Adipose tissue (tissue), 3 donors: ENCODE measurements around the gene MAPK14. TPM values are rescaled to one million over a fixed set of nuclear protein-coding genes. Genes with fewer than 3 reads are reported as not detected.

Experiments
- H3K27ac ChIP-seq: one replicate; pipeline ENCODE4 v1.5.1; 2013; ENCODE audit warnings: low read depth, low read length
- WGBS, 3 donors: extraction: QIAGEN DNeasy Blood & Tissue Kit; methylation state at CpG; one replicate each; pipeline ENCODE4 v1.1.7; 2013; 5-methylcytosine and 5-hydroxymethylcytosine counted together
- polyA plus RNA-seq, 3 donors: library from polyadenylated mRNA; stranded (reverse); fragments of 200-250 nt; gene quantifications; one replicate each; pipeline ENCODE4 v1.2.3, GENCODE V29; 2013
- donor health status: healthy with polysubstance abuse.
- donor health status: Bipolar disorder and iron deficiency.
- donor health status: healthy.

MAPK14 gene
- polyA plus RNA-seq, 3 donors, result 12.6 to 32.2 (median 31.1) TPM

DNA sequence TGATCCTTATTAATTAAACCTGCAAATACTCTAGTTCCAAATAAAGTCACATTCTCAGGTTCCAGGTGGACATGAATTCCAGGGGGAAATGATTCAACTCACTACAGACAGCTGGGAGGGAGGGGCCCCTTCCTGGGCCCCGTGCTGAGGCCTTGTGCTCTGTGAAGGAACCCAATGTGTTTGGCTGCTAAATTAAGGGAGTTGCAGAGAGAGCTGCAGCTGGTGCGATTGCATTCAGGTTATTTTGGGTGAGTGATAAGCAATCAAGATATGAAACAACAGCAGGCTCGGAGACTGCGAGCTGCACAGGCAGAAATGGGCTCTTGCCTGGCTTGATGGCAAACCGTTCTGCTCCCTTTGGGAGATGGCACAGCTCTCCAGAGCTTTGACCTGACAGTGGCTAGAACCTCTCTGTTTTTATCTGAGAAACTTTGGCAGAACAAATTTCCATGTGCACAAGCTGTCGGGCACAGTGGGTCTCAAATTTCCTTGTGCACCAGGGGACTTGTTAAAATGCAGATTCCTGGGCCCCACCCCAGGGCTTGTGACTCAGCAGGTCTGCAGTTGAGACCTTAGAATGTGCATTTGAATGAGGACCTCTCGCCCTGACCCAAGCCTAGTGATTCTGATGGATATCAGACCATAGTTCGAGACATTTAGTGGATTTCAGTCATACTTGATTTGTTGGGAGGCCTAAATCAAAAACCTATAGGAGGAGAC, 112.5 kb downstream of the MAPK14 start:
- 48 to 81% (median 79%) methylated on average over 8 of the region's 8 CpGs for WGBS, 3 donors
- H3K27ac ChIP-seq, result no peak overlapping the region

GRCh38 chr6:36141091-36141490, 113.5 kb downstream of the MAPK14 start:
- no peak overlapping the region for H3K27ac ChIP-seq
- 83 to 95% (median 86%) methylated on average over 4 of the region's 4 CpGs for WGBS, 3 donors

GRCh38 chr6:36141961-36142360, 114.4 kb downstream of the MAPK14 start:
- 96 to 97% (median 97%) methylated on average over 4 of the region's 4 CpGs for WGBS, 3 donors
- H3K27ac ChIP-seq, result no peak overlapping the region

- 82 to 95% (median 83%) methylated on average over 13 of the region's 13 CpGs for WGBS, 3 donors
- no peak overlapping the region for H3K27ac ChIP-seq
Observed at GRCh38 chr6:36142971-36143838, 115.6 kb downstream of the MAPK14 start.

GRCh38 chr6:36145495-36145894, 117.9 kb downstream of the MAPK14 start:
- 78 to 82% (median 78%) methylated on average over 4 of the region's 4 CpGs for WGBS, 3 donors
- no peak overlapping the region for H3K27ac ChIP-seq

- no peak overlapping the region for H3K27ac ChIP-seq
- 80 to 95% (median 81%) methylated on average over 3 of the region's 3 CpGs for WGBS, 3 donors
Observed at GRCh38 chr6:36147294-36147693, 119.7 kb downstream of the MAPK14 start.

DNA sequence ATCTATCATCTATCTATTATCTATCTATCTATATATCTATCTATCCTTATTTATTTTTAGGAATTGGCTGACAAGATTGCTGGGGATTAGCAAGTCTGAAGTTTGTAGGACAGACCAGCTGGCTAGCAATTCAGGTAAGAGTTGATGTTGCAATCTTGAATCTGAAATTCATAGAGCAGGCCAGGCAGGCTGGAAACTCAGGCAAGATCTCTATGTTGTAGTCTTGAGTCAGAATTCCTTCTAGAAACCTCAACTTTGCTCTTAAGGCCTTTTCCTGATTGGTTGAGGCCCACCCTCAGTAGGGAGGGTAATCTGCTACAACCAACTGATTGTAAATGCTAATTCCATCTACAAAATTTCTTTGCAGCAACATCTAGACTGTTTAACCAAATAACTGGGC, 121.9 kb downstream of the MAPK14 start:
- no peak overlapping the region for H3K27ac ChIP-seq

DNA sequence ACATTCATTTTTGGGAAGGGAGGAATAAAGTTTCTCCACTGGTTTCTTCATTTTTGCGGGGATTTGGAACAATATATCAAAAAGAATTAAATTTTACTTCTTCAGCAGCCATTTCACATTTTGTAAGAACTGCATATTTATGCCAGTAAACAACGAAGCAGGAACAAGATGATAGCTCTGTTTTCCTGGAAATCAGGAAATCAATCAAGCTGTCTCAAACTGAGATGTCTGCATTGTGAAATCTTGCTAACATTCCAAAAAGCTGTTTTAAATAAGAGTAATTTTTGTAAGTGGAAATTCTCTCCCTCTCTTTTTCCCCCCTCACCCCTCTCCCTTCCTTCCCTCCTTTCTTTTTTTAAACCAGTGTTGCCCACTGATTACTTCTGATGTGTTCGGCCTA, 122.7 kb downstream of the MAPK14 start:
- 29 to 63% (median 34%) methylated on average over 3 of the region's 3 CpGs for WGBS, 3 donors
- no peak overlapping the region for H3K27ac ChIP-seq

DNA sequence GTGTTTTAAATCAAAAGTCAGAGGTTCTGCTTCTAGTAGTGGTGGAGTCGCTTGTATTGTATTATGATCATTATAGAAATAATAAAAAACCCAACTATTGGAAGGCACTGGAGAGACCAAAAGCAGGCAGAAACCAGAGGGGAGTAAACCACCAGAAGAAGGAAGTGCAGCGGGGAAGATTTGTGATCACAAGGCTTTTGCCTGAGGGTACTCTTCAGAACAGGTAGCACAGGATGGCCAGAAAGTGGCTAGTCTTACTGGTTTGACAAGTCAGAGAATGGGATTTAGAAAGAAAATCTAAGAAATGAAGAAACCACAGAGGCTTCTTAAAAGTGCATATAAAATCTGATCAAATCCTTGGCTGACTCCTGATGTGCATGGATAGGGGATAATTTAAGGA, 126.7 kb downstream of the MAPK14 start:
- no peak overlapping the region for H3K27ac ChIP-seq
- WGBS, 3 donors, result 95 to 98% (median 95%) methylated on average over 2 of the region's 2 CpGs

DNA sequence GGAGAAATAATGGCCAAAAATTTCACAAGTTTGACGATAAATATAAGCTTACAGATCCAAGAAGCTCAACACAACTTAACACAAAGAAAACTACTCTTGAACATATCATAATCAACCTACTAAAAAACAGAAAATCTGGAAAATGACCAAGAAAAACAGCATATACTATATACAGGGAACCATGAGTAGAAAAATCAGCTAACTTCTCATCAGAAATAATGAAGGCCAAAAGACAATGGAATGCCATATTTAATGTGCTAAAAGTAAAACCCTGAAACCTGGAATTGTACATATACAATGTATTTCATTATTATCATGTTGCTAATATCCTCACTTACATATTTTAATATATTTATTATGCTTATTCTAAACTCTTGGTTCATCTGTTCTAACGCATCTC, 128.1 kb downstream of the MAPK14 start:
- 93 to 99% (median 93%) methylated on average over 2 of the region's 2 CpGs for WGBS, 3 donors

GRCh38 chr6:36160147-36160760, 132.6 kb downstream of the MAPK14 start:
- no peak overlapping the region for H3K27ac ChIP-seq
- WGBS, 3 donors, result 85 to 97% (median 93%) methylated on average over 4 of the region's 4 CpGs

More for the DNA sequence above, 128.1 kb downstream of the MAPK14 start:
- H3K27ac ChIP-seq, result no peak overlapping the region

Other genes with a start within 250 kb of the MAPK14 start
- not detected for gene CLPSL1, start 246.8 kb upstream of the MAPK14 start, polyA plus RNA-seq
- over 10,000 TPM in 1 of 3 donors, 1 to 10 TPM in 2; 2.3 to 14,955 (median 6.7) TPM for gene CLPS, start 230.5 kb upstream of the MAPK14 start, polyA plus RNA-seq
- 1 to 10 TPM in 1 of 3 donors, not detected in 2; 1.1 TPM for gene LHFPL5, start 222.5 kb upstream of the MAPK14 start, polyA plus RNA-seq
- gene SRPK1, start 106.7 kb upstream of the MAPK14 start, polyA plus RNA-seq, result 10 to 100 TPM in 2 of 3 donors, 1 to 10 TPM in 1; 9.0 to 11.4 (median 11.0) TPM
- under 1 TPM in 2 of 3 donors, not detected in 1; 0.05 to 0.43 TPM for gene SLC26A8, start 3.2 kb upstream of the MAPK14 start, polyA plus RNA-seq
- 10 to 100 TPM; 10.6 to 35.1 (median 12.1) TPM for gene MAPK13, start 102.7 kb downstream of the MAPK14 start, polyA plus RNA-seq
- gene BRPF3, start 168.9 kb downstream of the MAPK14 start, polyA plus RNA-seq, result 10 to 100 TPM; 11.5 to 19.2 (median 13.8) TPM
- gene PNPLA1, start 242.3 kb downstream of the MAPK14 start, polyA plus RNA-seq, result under 1 TPM; 0.02 to 0.22 (median 0.15) TPM